Aorta (tissue), 5 donors: Measurements from ENCODE around the gene FBXL14. TPM values are rescaled to one million over a fixed set of nuclear protein-coding genes. Genes with fewer than 3 reads are reported as not detected.
"Not testable (repeated sequence)": the region's sequence is repeated elsewhere in the genome, so short reads cannot be mapped to it uniquely, and the experiment has no call there.

Experiments
- ATAC-seq: fragments of 200-7000 bp; cut with Tn5 transposase; one replicate; pipeline ENCODE4 v1.9.1; 2022; ENCODE audit warnings: moderate library complexity; ENCODE audit not compliant: low FRiP score
- DNase-seq, 2 donors: peaks; one replicate each; pipeline ENCODE4 v3.0.0-alpha.2; 2020
- H3K27ac ChIP-seq, 2 donors: one replicate each; pipeline ENCODE4 v1.5.1; 2013; ENCODE audit warnings: low read length in 2 of 2, mild to moderate bottlenecking in 2 of 2, moderate library complexity in 2 of 2, control low read depth in 1 of 2, inconsistent platforms in 1 of 2, low read depth in 1 of 2
- H3K27me3 ChIP-seq, 2 donors: one replicate each; pipeline ENCODE4 v1.6.1; 2013; ENCODE audit warnings: control low read depth in 1 of 2, low read length in 1 of 2, mild to moderate bottlenecking in 1 of 2, moderate library complexity in 1 of 2; ENCODE audit not compliant: insufficient read depth in 2 of 2, control insufficient read depth in 1 of 2
- H3K36me3 ChIP-seq, 2 donors: one replicate each; pipeline ENCODE4 v1.6.1; 2013; ENCODE audit warnings: control low read depth in 1 of 2, low read length in 1 of 2, mild to moderate bottlenecking in 1 of 2; ENCODE audit not compliant: insufficient read depth in 2 of 2, control insufficient read depth in 1 of 2
- H3K4me1 ChIP-seq, 2 donors: one replicate each; pipeline ENCODE4 v1.6.1; 2013; ENCODE audit warnings: low read length in 2 of 2, control low read depth in 1 of 2, mild to moderate bottlenecking in 1 of 2, moderate library complexity in 1 of 2; ENCODE audit not compliant: insufficient read depth in 2 of 2, control insufficient read depth in 1 of 2
- H3K4me3 ChIP-seq, 2 donors: one replicate each; pipeline ENCODE4 v1.5.1; 2013; ENCODE audit warnings: low read length in 2 of 2, control low read depth in 1 of 2, mild to moderate bottlenecking in 1 of 2
- H3K9me3 ChIP-seq: one replicate; pipeline ENCODE4 v1.6.1; 2013; ENCODE audit warnings: mild to moderate bottlenecking, low read length; ENCODE audit not compliant: control insufficient read depth
- WGBS, 2 donors: extraction: QIAGEN DNeasy Blood & Tissue Kit; methylation state at CpG; one replicate each; pipeline ENCODE4 v1.1.7; 2013; 5-methylcytosine and 5-hydroxymethylcytosine counted together
- intact Hi-C, 2 donors: fragments of 100-400 bp; cut with DNase I; formaldehyde crosslinking; loops; one replicate each; pipeline versions ENCODE4 v1.14.2 to v1.15.0; 2022
- polyA plus RNA-seq, 2 donors: library from polyadenylated mRNA; stranded (reverse); fragments of 200-250 nt; gene quantifications; one replicate each; pipeline ENCODE4 v1.2.3, GENCODE V29; 2013
- total RNA-seq, 2 donors: library from RNA; stranded (reverse); fragmentation: NEBNext Ultra II Directional; extraction: Animal tissue kit (Norgen Biotek cat#: 25700); gene quantifications; one replicate each; pipeline ENCODE4 v1.2.1, GENCODE V29; 2021
- donor health status: healthy with polysubstance abuse.
- donor health status: Bipolar disorder and iron deficiency.
- donor health status: DM: no; HTN: no; CAD: no.
- donor health status: DM: no; HTN: no; CAD: no.
- donor health status: DM: yes; HTN: yes; CAD: no.

The FBXL14 gene
- total and polyA plus RNA-seq, 4 donors, result 2.8 to 13.2 (median 7.6) TPM

GRCh38 chr12:1603269-1603993 is 9.1 kb upstream of the FBXL14 start:
- Histone ChIP-seq H3K4me3 (no peak overlapping the region), H3K27me3 (no peaks in the 10 kb centered on the region), H3K4me1 (no peaks in the 10 kb centered on the region), H3K27ac (no peak overlapping the region), H3K9me3 (no peaks in the 10 kb centered on the region), H3K36me3 (no peaks in the 10 kb centered on the region)
- 89 to 92% methylated on average over 7 of the region's 7 CpGs for WGBS, 2 donors
- ATAC-seq (no peak), DNase-seq (no peak)
- intact Hi-C loops, result no loop called here

GRCh38 chr12:1602706-1603105 is 8.3 kb upstream of the FBXL14 start:
- H3K27me3 ChIP-seq, H3K9me3 ChIP-seq, H3K4me1 ChIP-seq, H3K4me3 ChIP-seq, intact Hi-C loops, H3K36me3 ChIP-seq, ATAC-seq, H3K27ac ChIP-seq, DNase-seq: not testable (repeated sequence)
- WGBS, 2 donors, result 86 to 91% methylated on average over 9 of the region's 9 CpGs

GRCh38 chr12:1598757-1599156 is 4.4 kb upstream of the FBXL14 start:
- 97 to 98% methylated on average over 3 of the region's 3 CpGs for WGBS, 2 donors
- intact Hi-C loops, result no loop called here
- Histone ChIP-seq H3K27me3 (no peaks in the 10 kb centered on the region), H3K4me1 (no peaks in the 10 kb centered on the region), H3K36me3 (no peaks in the 10 kb centered on the region), H3K4me3 (no peak overlapping the region), H3K27ac (no peak overlapping the region), H3K9me3 (no peaks in the 10 kb centered on the region)
- no peak for ATAC-seq
- no peak for DNase-seq

GRCh38 chr12:1595690-1596347 is 1.4 kb upstream of the FBXL14 start:
- peak overlapping the region; percentile 70 to 73 for H3K4me3 ChIP-seq
- WGBS, 2 donors, result 55 to 56% methylated on average over 9 of the region's 9 CpGs

GRCh38 chr12:1595026-1595561 is 713 bp upstream of the FBXL14 start:
- peak overlapping the region in 1 of 2 donors; percentile 83 for H3K27ac ChIP-seq
- no peaks in the 10 kb centered on the region for H3K9me3 ChIP-seq
- ATAC-seq, result peak; percentile 44
- H3K4me1 ChIP-seq, result peaks cover 0 to 3% of the 10 kb centered on the region in 2 donors
- no peaks in the 10 kb centered on the region for H3K36me3 ChIP-seq
- H3K4me3 ChIP-seq, result peak overlapping the region; percentile 70 to 73
- H3K27me3 ChIP-seq, result no peaks in the 10 kb centered on the region
- peak in 1 of 2 donors; percentile 61 for DNase-seq
- 2 to 3% methylated on average over 19 of the region's 19 CpGs for WGBS, 2 donors
- intact Hi-C loops, result no loop called here

More at GRCh38 chr12:1595690-1596347, 1.4 kb upstream of the FBXL14 start:
- intact Hi-C loops, result no loop called here
- Histone ChIP-seq H3K27ac (no peak overlapping the region), H3K9me3 (no peaks in the 10 kb centered on the region), H3K4me1 (peaks cover 0 to 3% of the 10 kb centered on the region in 2 donors), H3K36me3 (no peaks in the 10 kb centered on the region), H3K27me3 (no peaks in the 10 kb centered on the region)
- no peak for ATAC-seq
- DNase-seq, result no peak

- H3K36me3 ChIP-seq, result no peaks in the 10 kb centered on the region
- intact Hi-C loops, result no loop called here
- H3K4me3 ChIP-seq, result peak overlapping the region; percentile 70 to 73
- no peak for DNase-seq
- ATAC-seq, result peak; percentile 49
- H3K27ac ChIP-seq, result peak overlapping the region in 1 of 2 donors; percentile 65
- H3K9me3 ChIP-seq, result no peaks in the 10 kb centered on the region
- WGBS, 2 donors, result 0 to 1% methylated on average over 4 to 34 of the region's 34 CpGs
- peaks cover 0 to 3% of the 10 kb centered on the region in 2 donors for H3K4me1 ChIP-seq
- no peaks in the 10 kb centered on the region for H3K27me3 ChIP-seq
These were observed 448 bp downstream of the FBXL14 start for GRCh38 chr12:1594006-1594260.

- Histone ChIP-seq H3K27ac (peak overlapping the region in 1 of 2 donors; percentile 65), H3K36me3 (no peaks in the 10 kb centered on the region), H3K9me3 (no peaks in the 10 kb centered on the region), H3K27me3 (no peaks in the 10 kb centered on the region), H3K4me3 (peak overlapping the region; percentile 70 to 73), H3K4me1 (peaks cover 0 to 3% of the 10 kb centered on the region in 2 donors)
- intact Hi-C loops, result no loop called here
- 3 to 4% methylated on average over 49 to 56 of the region's 56 CpGs for WGBS, 2 donors
- DNase-seq, result peak; percentile 65 to 83
- peak; percentile 16 for ATAC-seq
These were observed 991 bp downstream of the FBXL14 start for GRCh38 chr12:1593174-1594005.

GRCh38 chr12:1592444-1593173 is 1.8 kb downstream of the FBXL14 start:
- Histone ChIP-seq H3K36me3 (no peaks in the 10 kb centered on the region), H3K27me3 (no peaks in the 10 kb centered on the region), H3K9me3 (no peaks in the 10 kb centered on the region), H3K4me1 (peaks cover 0 to 3% of the 10 kb centered on the region in 2 donors), H3K27ac (no peak overlapping the region), H3K4me3 (peak overlapping the region; percentile 70 to 73)
- whole genome bisulfite sequencing, 2 donors, result 23 to 24% methylated on average over 26 to 27 of the region's 27 CpGs
- intact Hi-C loops, result no loop called here
- ATAC-seq (peak; percentile 0), DNase-seq (peak in 1 of 2 donors; percentile 59)
